ENCODE data around the gene SIL1. TPM values are rescaled to one million over a fixed set of nuclear protein-coding genes. Genes with fewer than 3 reads are reported as not detected.
"Not testable (repeated sequence)": the region's sequence is repeated elsewhere in the genome, so short reads cannot be mapped to it uniquely, and the experiment has no call there.

The SIL1 gene
- total and polyA plus RNA-seq, 5 donors from 2014 or later, result 9.8 to 12.3 (median 11.2) TPM

DNA sequence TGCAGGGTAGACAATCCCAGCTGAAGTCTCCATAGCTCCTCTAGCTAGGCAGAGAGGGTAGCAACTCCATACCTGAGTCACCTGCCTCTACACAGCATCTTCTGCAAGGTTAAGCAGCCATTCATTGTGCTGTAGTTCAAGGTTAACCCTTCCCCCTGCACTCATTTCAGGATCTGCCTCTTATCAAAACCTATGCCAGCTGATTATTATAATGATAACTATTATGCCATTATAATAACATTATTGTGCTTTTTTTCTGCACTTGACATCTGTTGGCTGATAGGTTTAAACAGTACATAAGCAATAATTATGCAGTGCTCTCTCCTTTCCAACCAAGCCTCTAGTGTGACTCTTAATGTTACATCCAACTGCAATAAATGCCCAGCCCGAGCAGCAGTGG, 17.3 kb downstream of the SIL1 start:
- Mint-ChIP-seq H3K4me1 (peaks cover 6 to 19% (median 14%) of the 10 kb centered on the region in 4 donors), H3K9me3 (peaks cover 0 to 2% (median 0%) of the 10 kb centered on the region in 7 donors), H3K27me3 (no peaks in the 10 kb centered on the region), H3K36me3 (peaks cover 8% of the 10 kb centered on the region), H3K4me3 (no peak overlapping the region), H3K27ac (no peak overlapping the region)
- Histone ChIP-seq H3K27me3 (ENCODE audit: control insufficient read depth, insufficient read depth, low read length) (no peaks in the 10 kb centered on the region), H3K4me3 (ENCODE audit: low read depth, low read length) (no peak overlapping the region), H3K36me3 (ENCODE audit: control insufficient read depth, insufficient read depth, low read length) (no peaks in the 10 kb centered on the region), H3K27ac (ENCODE audit: insufficient read depth, low read length, poor library complexity, severe bottlenecking) (no peak overlapping the region), H3K4me1 (ENCODE audit: control insufficient read depth, insufficient read depth, low read length, poor library complexity, severe bottlenecking) (no peaks in the 10 kb centered on the region), H3K9me3 (ENCODE audit: control insufficient read depth in 2 of 2, low read length in 2 of 2) (no peaks in the 10 kb centered on the region)
- ATAC-seq (ENCODE audit: low read depth in 2 of 2), result no peak
- no peak for DNase-seq

DNA sequence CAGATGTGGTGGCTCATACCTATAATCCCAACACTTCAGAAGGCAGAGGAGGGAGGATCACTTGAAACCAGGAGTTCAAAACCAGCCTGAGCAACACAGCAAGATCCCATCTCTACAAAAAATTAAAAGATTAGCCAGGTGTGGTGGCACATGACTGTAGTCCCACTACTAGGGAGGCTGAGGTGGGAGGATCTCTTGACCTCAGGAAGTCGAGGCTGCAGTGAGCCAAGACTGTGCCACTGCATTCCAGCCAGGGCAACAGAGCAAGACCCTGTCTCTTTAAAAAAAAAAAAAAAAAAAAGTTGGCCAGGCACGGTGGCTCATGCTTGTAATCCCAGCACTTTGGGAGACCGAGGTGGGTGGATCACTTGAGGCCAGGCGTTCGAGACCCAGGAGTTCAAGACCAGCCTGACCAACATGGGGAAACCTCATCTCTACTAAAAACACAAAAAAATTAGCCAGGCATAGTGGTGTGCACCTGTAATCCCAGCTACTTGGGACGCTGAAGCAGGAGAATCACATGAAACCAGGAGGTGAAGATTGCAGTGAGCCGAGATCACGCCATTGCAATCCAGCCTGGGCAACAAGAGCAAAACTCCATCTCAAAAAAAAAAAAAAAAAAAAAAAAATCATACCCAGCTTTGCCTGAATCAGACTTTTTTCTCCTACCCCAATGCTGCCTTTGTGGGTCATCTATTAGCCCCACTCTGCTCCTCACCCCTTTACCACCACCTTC, 18.2 kb downstream of the SIL1 start:
- H3K36me3 Mint-ChIP-seq, result peaks cover 12% of the 10 kb centered on the region
- H3K4me1 Mint-ChIP-seq, result peaks cover 6 to 19% (median 14%) of the 10 kb centered on the region in 4 donors
- H3K9me3 Mint-ChIP-seq; H3K9me3 ChIP-seq (ENCODE audit: control insufficient read depth in 2 of 2, low read length in 2 of 2); DNase-seq; H3K27me3 ChIP-seq (ENCODE audit: control insufficient read depth, insufficient read depth, low read length); ATAC-seq (ENCODE audit: low read depth in 2 of 2); H3K27ac ChIP-seq (ENCODE audit: insufficient read depth, low read length, poor library complexity, severe bottlenecking); H3K36me3 ChIP-seq (ENCODE audit: control insufficient read depth, insufficient read depth, low read length); H3K27ac Mint-ChIP-seq; H3K4me1 ChIP-seq (ENCODE audit: control insufficient read depth, insufficient read depth, low read length, poor library complexity, severe bottlenecking); H3K4me3 ChIP-seq (ENCODE audit: low read depth, low read length); H3K27me3 Mint-ChIP-seq: not testable (repeated sequence)
- H3K4me3 Mint-ChIP-seq, result peak overlapping the region in 1 of 4 donors; percentile 86

DNA sequence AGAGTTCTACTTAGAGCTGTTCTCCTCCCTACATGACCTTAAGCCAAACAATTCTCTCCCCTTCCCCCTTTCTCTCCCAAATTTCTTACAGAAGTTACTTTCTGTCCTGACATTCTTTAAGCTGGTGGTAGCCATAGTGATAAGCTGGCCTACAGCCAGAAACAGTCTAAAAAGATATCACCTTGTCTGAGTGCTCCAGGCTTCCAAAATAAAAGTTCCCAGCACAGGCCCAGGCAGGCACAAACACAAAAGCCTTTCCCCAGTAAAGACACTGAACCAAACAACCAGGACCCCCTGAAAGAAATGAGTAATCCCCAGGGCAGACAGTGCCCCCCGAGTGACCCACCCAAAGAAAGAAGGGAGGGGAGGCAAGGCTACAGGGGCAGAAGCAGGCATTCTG, 19.2 kb downstream of the SIL1 start:
- Histone ChIP-seq H3K9me3 (ENCODE audit: control insufficient read depth in 2 of 2, low read length in 2 of 2) (no peaks in the 10 kb centered on the region), H3K4me3 (ENCODE audit: low read depth, low read length) (no peak overlapping the region), H3K27ac (ENCODE audit: insufficient read depth, low read length, poor library complexity, severe bottlenecking) (no peak overlapping the region), H3K27me3 (ENCODE audit: control insufficient read depth, insufficient read depth, low read length) (no peaks in the 10 kb centered on the region), H3K4me1 (ENCODE audit: control insufficient read depth, insufficient read depth, low read length, poor library complexity, severe bottlenecking) (no peaks in the 10 kb centered on the region), H3K36me3 (ENCODE audit: control insufficient read depth, insufficient read depth, low read length) (no peaks in the 10 kb centered on the region)
- Mint-ChIP-seq H3K9me3 (peaks cover 0 to 3% (median 0%) of the 10 kb centered on the region in 7 donors), H3K36me3 (peaks cover 12% of the 10 kb centered on the region), H3K4me1 (peaks cover 6 to 19% (median 13%) of the 10 kb centered on the region in 4 donors), H3K4me3 (no peak overlapping the region), H3K27me3 (no peaks in the 10 kb centered on the region), H3K27ac (peak overlapping the region in 1 of 3 donors; percentile 74)
- DNase-seq, result no peak
- ATAC-seq (ENCODE audit: low read depth in 2 of 2), result no peak

DNA sequence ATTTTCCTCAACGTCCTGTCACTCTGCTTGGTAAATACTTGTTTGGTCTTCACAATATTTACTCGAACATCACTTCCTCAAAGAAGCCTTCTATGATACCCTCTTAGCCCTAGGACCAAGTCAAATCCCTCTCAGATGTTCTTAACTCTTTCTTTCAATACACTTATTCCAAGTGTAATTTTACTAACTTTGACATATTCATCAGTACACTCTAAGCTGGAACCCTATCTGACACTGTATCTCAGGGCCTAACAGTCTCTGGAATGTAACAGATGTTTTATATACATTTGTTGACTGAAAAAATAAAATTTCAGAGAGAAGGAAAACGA, 19.6 kb downstream of the SIL1 start:
- H3K36me3 Mint-ChIP-seq, result peaks cover 12% of the 10 kb centered on the region
- H3K27ac ChIP-seq (ENCODE audit: insufficient read depth, low read length, poor library complexity, severe bottlenecking), result no peak overlapping the region
- H3K4me3 Mint-ChIP-seq, result no peak overlapping the region
- H3K27ac Mint-ChIP-seq, result peak overlapping the region; percentile 7 to 74 (median 72)
- ATAC-seq (ENCODE audit: low read depth in 2 of 2) (no peak), DNase-seq (no peak)
- H3K9me3 ChIP-seq (ENCODE audit: control insufficient read depth in 2 of 2, low read length in 2 of 2), result no peaks in the 10 kb centered on the region
- H3K9me3 Mint-ChIP-seq, result peaks cover 0 to 3% (median 0%) of the 10 kb centered on the region in 7 donors
- H3K36me3 ChIP-seq (ENCODE audit: control insufficient read depth, insufficient read depth, low read length), result no peaks in the 10 kb centered on the region
- H3K27me3 Mint-ChIP-seq, result no peaks in the 10 kb centered on the region
- H3K4me1 Mint-ChIP-seq, result peaks cover 6 to 19% (median 12%) of the 10 kb centered on the region in 4 donors
- H3K4me1 ChIP-seq (ENCODE audit: control insufficient read depth, insufficient read depth, low read length, poor library complexity, severe bottlenecking), result no peaks in the 10 kb centered on the region
- no peaks in the 10 kb centered on the region for H3K27me3 ChIP-seq (ENCODE audit: control insufficient read depth, insufficient read depth, low read length)
- no peak overlapping the region for H3K4me3 ChIP-seq (ENCODE audit: low read depth, low read length)

DNA sequence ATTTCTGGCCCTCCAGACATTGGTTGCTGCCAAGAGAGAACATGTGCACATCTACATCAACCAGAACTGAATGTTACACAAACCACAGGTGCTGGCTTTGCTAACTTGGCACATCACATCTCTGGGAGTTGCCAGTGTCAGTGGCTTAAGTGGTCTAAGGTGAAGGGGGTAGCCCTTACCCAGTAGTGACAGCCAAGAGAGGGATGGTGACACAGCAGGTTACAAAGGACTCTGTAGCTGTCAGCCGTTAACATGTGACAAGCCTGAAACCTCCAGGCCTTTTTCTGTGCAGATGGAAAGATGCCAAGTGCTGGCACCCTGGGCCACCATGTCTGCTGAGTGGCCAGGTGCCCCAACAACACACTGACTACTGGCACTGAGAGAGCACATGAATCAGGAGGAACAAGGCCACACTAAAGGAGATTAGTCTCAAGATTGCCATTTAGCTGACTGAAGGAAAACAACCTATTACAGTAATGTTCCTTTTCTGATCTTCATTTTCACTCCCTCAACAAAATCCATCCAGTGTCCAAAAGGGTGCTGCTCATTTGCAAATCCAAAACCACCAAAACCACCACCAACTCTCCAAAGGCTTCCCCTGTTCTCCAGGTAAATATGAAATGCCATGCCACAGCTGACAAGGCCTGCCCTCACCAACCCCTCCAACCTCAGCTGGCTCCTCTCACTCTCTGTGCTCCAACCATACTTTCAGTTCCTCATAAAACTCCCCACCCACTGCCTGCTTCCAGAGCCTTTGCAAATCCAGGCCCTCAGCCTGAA, 20.2 kb downstream of the SIL1 start:
- H3K4me1 ChIP-seq (ENCODE audit: control insufficient read depth, insufficient read depth, low read length, poor library complexity, severe bottlenecking), result no peaks in the 10 kb centered on the region
- H3K9me3 ChIP-seq (ENCODE audit: control insufficient read depth in 2 of 2, low read length in 2 of 2), result no peaks in the 10 kb centered on the region
- DNase-seq, result no peak
- no peak overlapping the region for H3K27ac ChIP-seq (ENCODE audit: insufficient read depth, low read length, poor library complexity, severe bottlenecking)
- peaks cover 0 to 3% (median 0%) of the 10 kb centered on the region in 7 donors for H3K9me3 Mint-ChIP-seq
- H3K4me1 Mint-ChIP-seq, result peaks cover 6 to 19% (median 12%) of the 10 kb centered on the region in 4 donors
- no peak overlapping the region for H3K4me3 Mint-ChIP-seq
- H3K27ac Mint-ChIP-seq, result peak overlapping the region; percentile 7 to 74 (median 72)
- H3K27me3 Mint-ChIP-seq, result no peaks in the 10 kb centered on the region
- peak in 1 of 2 donors; percentile 43 for ATAC-seq (ENCODE audit: low read depth in 2 of 2)
- H3K36me3 ChIP-seq (ENCODE audit: control insufficient read depth, insufficient read depth, low read length), result no peaks in the 10 kb centered on the region
- H3K36me3 Mint-ChIP-seq, result peaks cover 12% of the 10 kb centered on the region
- H3K27me3 ChIP-seq (ENCODE audit: control insufficient read depth, insufficient read depth, low read length), result no peaks in the 10 kb centered on the region
- H3K4me3 ChIP-seq (ENCODE audit: low read depth, low read length), result no peak overlapping the region

DNA sequence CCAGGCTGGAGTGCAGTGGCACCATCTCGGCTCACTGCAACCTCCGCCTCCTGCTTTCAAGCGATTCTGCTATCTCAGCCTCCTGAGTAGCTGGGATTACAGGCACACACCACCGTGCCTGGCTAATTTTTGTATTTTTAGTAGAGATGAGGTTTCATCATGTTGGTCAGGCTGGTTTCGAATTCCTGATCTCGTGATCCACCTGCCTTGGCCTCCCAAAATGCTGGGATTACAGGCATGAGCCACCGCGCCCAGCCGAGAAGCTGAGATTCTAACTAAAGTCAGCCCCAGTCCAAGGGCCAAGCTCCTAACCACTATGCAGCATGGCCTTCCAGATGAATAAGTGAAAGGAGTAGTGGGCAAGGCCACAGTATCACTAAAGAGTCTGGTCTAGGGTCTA, 20.9 kb downstream of the SIL1 start:
- not testable (repeated sequence) for H3K4me3 Mint-ChIP-seq; H3K36me3 Mint-ChIP-seq; H3K4me3 ChIP-seq (ENCODE audit: low read depth, low read length); DNase-seq; H3K9me3 Mint-ChIP-seq; H3K27me3 ChIP-seq (ENCODE audit: control insufficient read depth, insufficient read depth, low read length); H3K36me3 ChIP-seq (ENCODE audit: control insufficient read depth, insufficient read depth, low read length); H3K9me3 ChIP-seq (ENCODE audit: control insufficient read depth in 2 of 2, low read length in 2 of 2); H3K27ac ChIP-seq (ENCODE audit: insufficient read depth, low read length, poor library complexity, severe bottlenecking); ATAC-seq (ENCODE audit: low read depth in 2 of 2); H3K27me3 Mint-ChIP-seq; H3K4me1 ChIP-seq (ENCODE audit: control insufficient read depth, insufficient read depth, low read length, poor library complexity, severe bottlenecking); H3K27ac Mint-ChIP-seq
- H3K4me1 Mint-ChIP-seq, result peaks cover 6 to 17% (median 10%) of the 10 kb centered on the region in 4 donors

DNA sequence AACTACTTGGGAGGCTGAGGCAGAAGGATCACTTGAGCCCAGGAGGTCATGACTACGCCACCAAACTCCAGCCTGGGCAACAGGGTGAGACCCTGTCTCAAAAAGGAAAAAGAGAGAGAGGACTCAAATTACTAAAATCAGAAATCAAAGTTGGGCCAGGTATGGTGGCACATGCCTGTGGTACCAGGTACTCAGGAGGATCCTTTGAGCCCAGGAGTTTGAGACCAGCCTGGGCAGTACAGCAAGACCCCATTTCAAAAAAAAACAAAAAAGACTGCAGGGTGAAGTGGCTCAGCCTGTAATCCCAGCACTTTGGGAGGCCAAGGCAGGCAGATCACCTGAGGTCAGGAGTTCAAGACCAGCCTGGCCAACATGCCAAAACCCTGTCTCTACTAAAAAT, 23.8 kb downstream of the SIL1 start:
- H3K27me3 ChIP-seq (ENCODE audit: control insufficient read depth, insufficient read depth, low read length); H3K36me3 ChIP-seq (ENCODE audit: control insufficient read depth, insufficient read depth, low read length); ATAC-seq (ENCODE audit: low read depth in 2 of 2); H3K27me3 Mint-ChIP-seq; DNase-seq; H3K27ac Mint-ChIP-seq; H3K27ac ChIP-seq (ENCODE audit: insufficient read depth, low read length, poor library complexity, severe bottlenecking); H3K4me3 ChIP-seq (ENCODE audit: low read depth, low read length); H3K4me1 ChIP-seq (ENCODE audit: control insufficient read depth, insufficient read depth, low read length, poor library complexity, severe bottlenecking); H3K4me3 Mint-ChIP-seq: not testable (repeated sequence)
- H3K9me3 ChIP-seq (ENCODE audit: control insufficient read depth in 2 of 2, low read length in 2 of 2), result peaks cover 6 to 10% of the 10 kb centered on the region in 2 experiments
- peaks cover 13% of the 10 kb centered on the region for H3K36me3 Mint-ChIP-seq
- peaks cover 7 to 14% (median 10%) of the 10 kb centered on the region in 4 donors for H3K4me1 Mint-ChIP-seq
- H3K9me3 Mint-ChIP-seq, result peaks cover 0 to 13% (median 4%) of the 10 kb centered on the region in 7 donors

Data from CD4-positive, CD25-positive, alpha-beta regulatory T cell (primary cell).